PC-3 (cell line): ENCODE results near the gene ETV7.

Source experiments
- CTCF ChIP-seq: fragments of 300-600 bp; sonication (generic); conservative IDR thresholded peaks from 2 replicates; pipeline ENCODE4 v1.5.1; 2017; ENCODE audit warnings: antibody characterized with exemption, low read depth, mild to moderate bottlenecking, low read length
- EZH2 ChIP-seq: fragments of 300-600 bp; sonication (generic); IDR thresholded peaks from one replicate; pipeline ENCODE4 v1.6.1; 2017; ENCODE audit warnings: antibody characterized with exemption, mild to moderate bottlenecking, low read length; ENCODE audit not compliant: unreplicated experiment

- TF ChIP-seq CTCF (no peak), EZH2 (no peak)
Measured at GRCh38 chr6:36430351-36430750, 42.9 kb upstream of the ETV7 start.
